Ovary (tissue), 3 donors: Measurements from ENCODE around the gene CBX1.

ENCODE experiments used
- EP300 ChIP-seq: sonication (generic); formaldehyde crosslinking; IDR thresholded peaks from one replicate; pipeline ENCODE4 v1.6.1; 2017; ENCODE audit warnings: antibody characterized with exemption
- TF ChIP-seq, protein P1 (sequence below), 3 donors: fragments of 450-650 bp in 2 of 3; fragments of 200-600 bp in 1 of 3; IDR thresholded peaks; one replicate each; pipeline versions ENCODE4 v1.5.1 to v1.8.0; 2016 to 2022; ENCODE audit warnings: antibody characterized with exemption in 3 of 3, mild to moderate bottlenecking in 1 of 3
- donor health status: DM: no; HTN: no; CAD: no.

DNA sequence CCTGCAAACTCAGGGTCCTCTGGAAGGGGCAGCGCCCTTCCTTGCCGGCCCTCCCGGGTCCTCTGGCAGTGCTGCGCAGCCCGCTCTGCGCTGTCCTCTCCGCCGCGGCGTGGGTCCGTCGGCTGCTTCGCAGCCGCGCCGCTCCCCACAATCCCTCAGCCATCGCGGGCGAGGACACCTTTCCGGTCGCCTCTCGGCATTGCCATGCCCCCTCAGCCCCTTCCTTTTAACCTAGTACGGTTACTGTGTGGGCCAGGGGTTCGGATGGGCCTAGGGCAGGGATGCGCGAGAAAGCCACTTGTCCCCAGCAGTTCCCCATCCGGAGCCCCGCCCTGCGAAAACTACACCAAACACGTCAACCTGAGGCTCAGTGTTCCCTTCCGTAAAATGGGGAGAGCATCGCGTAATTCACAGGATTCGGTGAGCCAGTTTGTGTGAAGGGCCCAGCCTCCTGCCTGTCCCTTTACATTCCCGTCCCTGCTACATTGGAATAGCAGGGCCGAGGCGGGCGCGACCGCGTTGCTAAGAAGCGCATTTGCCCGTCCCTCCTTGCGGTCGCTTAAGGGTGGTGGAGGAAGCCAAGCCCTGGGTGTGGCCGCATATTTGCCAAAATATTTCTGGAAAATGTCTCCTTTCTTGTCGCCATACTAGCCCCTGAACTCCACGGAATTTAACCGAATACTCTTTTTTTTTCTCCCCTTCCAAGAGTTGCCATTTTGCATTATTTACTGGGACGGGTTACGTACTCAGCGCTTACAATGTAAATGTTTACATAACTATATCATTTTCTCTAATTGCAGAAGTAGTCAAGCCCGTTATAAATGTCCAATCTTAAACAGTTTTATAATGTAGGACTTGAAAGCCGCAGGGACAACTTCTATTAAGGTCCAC lies 76.9 kb downstream of the CBX1 start:
- TF ChIP-seq, protein P1, sequence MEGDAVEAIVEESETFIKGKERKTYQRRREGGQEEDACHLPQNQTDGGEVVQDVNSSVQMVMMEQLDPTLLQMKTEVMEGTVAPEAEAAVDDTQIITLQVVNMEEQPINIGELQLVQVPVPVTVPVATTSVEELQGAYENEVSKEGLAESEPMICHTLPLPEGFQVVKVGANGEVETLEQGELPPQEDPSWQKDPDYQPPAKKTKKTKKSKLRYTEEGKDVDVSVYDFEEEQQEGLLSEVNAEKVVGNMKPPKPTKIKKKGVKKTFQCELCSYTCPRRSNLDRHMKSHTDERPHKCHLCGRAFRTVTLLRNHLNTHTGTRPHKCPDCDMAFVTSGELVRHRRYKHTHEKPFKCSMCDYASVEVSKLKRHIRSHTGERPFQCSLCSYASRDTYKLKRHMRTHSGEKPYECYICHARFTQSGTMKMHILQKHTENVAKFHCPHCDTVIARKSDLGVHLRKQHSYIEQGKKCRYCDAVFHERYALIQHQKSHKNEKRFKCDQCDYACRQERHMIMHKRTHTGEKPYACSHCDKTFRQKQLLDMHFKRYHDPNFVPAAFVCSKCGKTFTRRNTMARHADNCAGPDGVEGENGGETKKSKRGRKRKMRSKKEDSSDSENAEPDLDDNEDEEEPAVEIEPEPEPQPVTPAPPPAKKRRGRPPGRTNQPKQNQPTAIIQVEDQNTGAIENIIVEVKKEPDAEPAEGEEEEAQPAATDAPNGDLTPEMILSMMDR (IDR thresholded peaks at IDR 0.05): no peak
- no peak for TF ChIP-seq EP300
